Astrocyte of the cerebellum (primary cell): ENCODE results near the gene HIVEP3.

ENCODE experiments used
- DNase-seq: peaks from one replicate; pipeline ENCODE4 v3.0.0-alpha.2; 2011; ENCODE audit warnings: low read depth
- H3K4me3 ChIP-seq: 2 replicates; pipeline ENCODE4 v1.5.1; 2011; ENCODE audit warnings: mild to moderate bottlenecking, low read depth, low read length, moderate library complexity
- in situ Hi-C: cut with HindIII; loops from 2 replicates; pipeline ENCODE4 v1.10.0; 2017; ENCODE audit warnings: low sequenced_read_pairs
- TF ChIP-seq, protein P1 (sequence below): IDR thresholded peaks from 2 replicates; pipeline ENCODE4 v1.5.1; 2012; ENCODE audit warnings: low read length, low read depth, moderate library complexity, mild to moderate bottlenecking; ENCODE audit errors: missing control alignments

The HIVEP3 gene

DNA sequence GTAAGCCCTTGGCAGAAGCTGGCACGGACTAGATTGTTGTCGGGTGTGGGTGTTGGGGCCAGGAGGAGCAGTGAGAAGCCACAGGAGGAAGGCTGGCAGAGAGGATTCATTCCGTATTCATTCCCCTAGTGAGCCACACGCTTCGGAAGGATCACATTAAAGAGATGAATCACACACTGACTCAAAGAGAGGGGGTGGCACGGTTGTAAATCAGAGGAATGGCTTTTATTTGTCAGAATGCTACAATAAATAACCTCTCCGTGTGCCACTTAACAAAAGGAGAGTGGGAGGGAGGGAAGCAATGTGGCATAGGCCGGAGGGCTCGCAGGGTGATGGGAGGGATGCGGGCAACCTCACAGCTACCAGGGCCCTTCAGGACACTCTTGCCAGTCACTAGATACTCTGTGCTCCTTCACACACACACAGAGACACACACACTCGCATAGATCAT is 135.5 kb downstream of the HIVEP3 start:
- peak; percentile 32 for DNase-seq
- no peak overlapping the region for H3K4me3 ChIP-seq
- in situ Hi-C loops, result no loop called here
- TF ChIP-seq, protein P1, sequence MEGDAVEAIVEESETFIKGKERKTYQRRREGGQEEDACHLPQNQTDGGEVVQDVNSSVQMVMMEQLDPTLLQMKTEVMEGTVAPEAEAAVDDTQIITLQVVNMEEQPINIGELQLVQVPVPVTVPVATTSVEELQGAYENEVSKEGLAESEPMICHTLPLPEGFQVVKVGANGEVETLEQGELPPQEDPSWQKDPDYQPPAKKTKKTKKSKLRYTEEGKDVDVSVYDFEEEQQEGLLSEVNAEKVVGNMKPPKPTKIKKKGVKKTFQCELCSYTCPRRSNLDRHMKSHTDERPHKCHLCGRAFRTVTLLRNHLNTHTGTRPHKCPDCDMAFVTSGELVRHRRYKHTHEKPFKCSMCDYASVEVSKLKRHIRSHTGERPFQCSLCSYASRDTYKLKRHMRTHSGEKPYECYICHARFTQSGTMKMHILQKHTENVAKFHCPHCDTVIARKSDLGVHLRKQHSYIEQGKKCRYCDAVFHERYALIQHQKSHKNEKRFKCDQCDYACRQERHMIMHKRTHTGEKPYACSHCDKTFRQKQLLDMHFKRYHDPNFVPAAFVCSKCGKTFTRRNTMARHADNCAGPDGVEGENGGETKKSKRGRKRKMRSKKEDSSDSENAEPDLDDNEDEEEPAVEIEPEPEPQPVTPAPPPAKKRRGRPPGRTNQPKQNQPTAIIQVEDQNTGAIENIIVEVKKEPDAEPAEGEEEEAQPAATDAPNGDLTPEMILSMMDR, result no peak

DNA sequence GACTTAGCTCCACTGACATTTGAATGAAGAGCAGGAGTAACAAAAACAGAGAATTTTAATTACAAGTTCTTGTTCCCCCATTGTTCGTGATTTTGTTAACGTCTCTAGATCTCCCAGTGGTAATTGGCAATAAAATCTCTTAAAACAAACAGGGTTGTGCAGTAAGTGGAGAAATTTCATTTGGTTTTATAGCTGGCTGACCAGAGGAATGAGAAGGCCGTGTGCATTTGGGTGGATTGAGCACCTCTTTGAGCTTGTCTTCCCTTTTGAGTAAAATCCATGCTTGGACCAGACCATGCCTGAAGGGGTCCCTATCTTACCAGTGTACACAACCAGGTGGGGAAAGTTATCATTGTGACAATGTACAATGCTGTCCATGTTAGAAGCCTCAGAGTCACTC is 137.8 kb downstream of the HIVEP3 start:
- no peak for DNase-seq
- in situ Hi-C loops, result no loop called here
- H3K4me3 ChIP-seq, result no peak overlapping the region
- TF ChIP-seq, protein P1, result no peak

DNA sequence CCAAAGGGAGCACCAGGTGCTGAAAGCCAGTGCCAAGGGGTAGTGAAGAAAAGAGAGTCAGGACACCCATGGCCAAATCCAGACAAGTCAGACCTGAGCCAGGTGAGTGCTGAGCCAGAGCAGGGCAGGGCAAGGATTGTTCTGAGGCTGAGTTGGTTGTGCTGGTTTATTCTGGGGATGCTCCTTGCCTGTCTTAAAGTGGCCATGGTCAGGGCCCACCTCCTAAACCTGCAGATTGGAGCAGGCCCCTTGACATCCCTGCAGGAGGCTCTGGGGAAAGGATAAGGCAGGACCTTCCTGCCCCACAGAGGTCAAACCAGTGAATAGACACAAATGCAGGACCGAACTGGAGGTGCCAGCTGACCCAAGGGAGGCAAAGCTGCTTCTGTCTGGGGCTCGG is 138.4 kb downstream of the HIVEP3 start:
- in situ Hi-C loops, result no loop called here

DNA sequence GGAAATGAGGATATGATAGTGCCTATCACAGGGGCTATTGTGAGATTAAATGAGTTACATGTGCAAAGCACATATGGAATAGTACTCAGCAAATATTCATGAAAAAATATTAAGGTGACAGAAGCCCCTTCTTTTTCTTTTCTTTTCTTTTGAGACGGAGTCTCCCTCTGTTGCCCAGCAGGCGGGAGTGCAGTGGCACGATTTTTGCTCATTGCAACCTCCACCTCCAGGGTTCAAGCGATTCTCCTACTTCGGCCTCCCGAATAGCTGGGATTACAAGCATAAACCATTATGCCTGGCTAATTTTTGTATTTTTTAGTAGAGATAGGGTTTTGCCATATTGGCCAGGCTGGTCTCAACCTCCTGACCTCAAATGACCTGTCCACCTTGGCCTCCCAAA is 139.4 kb downstream of the HIVEP3 start:
- in situ Hi-C loops, result no loop called here
- DNase-seq, result no peak
- TF ChIP-seq, protein P1, result peak; percentile 33
- no peak overlapping the region for H3K4me3 ChIP-seq

More for the DNA sequence above, 138.4 kb downstream of the HIVEP3 start:
- TF ChIP-seq, protein P1, result no peak
- no peak overlapping the region for H3K4me3 ChIP-seq
- no peak for DNase-seq

DNA sequence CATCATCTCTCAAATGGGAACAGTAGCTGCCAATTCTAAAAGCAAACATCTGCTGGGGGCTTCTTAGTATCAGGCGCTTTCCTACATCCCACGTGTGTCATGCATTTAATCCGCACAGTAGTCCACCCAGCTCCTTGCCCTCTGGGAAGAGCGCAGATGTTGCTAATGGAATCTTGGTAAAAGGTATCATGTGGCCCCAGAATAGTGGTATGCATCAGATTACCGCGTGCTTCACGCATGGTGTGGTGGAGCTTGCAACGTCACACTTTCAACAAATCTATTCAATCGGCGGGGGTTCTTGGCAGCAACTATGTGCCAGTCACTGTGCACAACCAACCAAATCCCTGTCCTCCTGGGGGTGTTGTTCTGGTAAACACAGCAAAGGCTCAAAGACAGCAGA is 141.0 kb downstream of the HIVEP3 start:
- TF ChIP-seq, protein P1, result no peak
- in situ Hi-C loops, result no loop called here

DNA sequence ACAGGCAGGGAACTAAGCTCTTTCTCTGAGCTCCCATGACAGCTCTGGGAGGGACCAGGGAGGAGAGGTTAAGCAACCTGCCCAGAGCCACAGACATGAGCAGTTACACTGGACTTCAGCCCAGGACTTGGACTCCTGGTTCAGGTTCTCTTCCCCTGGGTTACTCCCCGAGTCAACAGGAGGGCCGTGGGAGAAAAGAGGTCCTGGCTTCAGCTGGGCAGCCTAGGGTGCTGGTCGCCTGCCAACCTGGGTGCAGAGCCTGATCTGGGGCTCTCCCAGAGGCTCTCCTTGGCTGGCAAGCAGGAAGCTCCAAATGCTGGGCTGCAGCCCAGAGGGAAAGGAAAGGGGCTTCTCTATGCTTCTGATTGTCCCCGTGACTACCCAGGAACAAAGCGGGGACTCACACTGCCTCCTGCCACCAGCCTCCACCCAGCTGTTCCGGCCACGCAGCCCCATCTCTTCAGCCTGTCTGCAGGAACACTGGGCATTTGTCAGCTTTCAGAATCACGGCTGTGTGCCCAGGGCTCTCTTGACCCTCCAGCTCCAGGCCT is 141.8 kb downstream of the HIVEP3 start:
- H3K4me3 ChIP-seq, result no peak overlapping the region
- no peak for DNase-seq
- TF ChIP-seq, protein P1, result no peak
- in situ Hi-C loops, result no loop called here

More for the DNA sequence above, 141.0 kb downstream of the HIVEP3 start:
- DNase-seq, result no peak
- H3K4me3 ChIP-seq, result no peak overlapping the region
